K562 (cell line): ENCODE measurements around the gene KMT2E. TPM values are rescaled to one million over a fixed set of nuclear protein-coding genes. Genes with fewer than 3 reads are reported as not detected.

Experiments used
- ARID2 ChIP-seq: fragments of 450-650 bp; IDR thresholded peaks from 2 replicates; pipeline ENCODE4 v1.6.1; 2017; ENCODE audit warnings: antibody characterized with exemption, mild to moderate bottlenecking
- CREM ChIP-seq: IDR thresholded peaks from 2 replicates; pipeline ENCODE4 v1.6.1; 2014; ENCODE audit warnings: antibody characterized with exemption, low read depth
- HOXB6 ChIP-seq: fragments of 250-450 bp; sonication (Bioruptor Pico); IDR thresholded peaks from 2 replicates; pipeline ENCODE4 v1.5.1; 2022; ENCODE audit warnings: mild to moderate bottlenecking, borderline replicate concordance
- NCOA2 ChIP-seq, 2 experiments: fragments of 450-650 bp; IDR thresholded peaks; 2 replicates each; pipeline ENCODE4 v1.6.1; 2018; ENCODE audit warnings: mild to moderate bottlenecking in 2 of 2, moderate library complexity in 1 of 2; ENCODE audit not compliant: partially characterized antibody in 2 of 2
- SOX6 ChIP-seq: fragments of 450-650 bp; IDR thresholded peaks from 2 replicates; pipeline ENCODE4 v1.6.1; 2014; ENCODE audit warnings: mild to moderate bottlenecking
- TAF7 ChIP-seq: fragments of 450-650 bp; IDR thresholded peaks from 2 replicates; pipeline ENCODE4 v1.6.1; 2016; ENCODE audit warnings: missing genetic modification characterization, missing compliant biosample characterization
- TOE1 ChIP-seq, 2 experiments: fragments of 450-650 bp in 1 of 2; sonication (generic) in 1 of 2; formaldehyde crosslinking in 1 of 2; IDR thresholded peaks; 2 replicates each; pipeline versions ENCODE4 v1.7.1 to v1.8.0; 2016 to 2022; ENCODE audit warnings: borderline replicate concordance in 2 of 2, mild to moderate bottlenecking in 2 of 2, antibody characterized with exemption in 1 of 2, inconsistent platforms in 1 of 2, low read depth in 1 of 2, missing genetic modification reagents in 1 of 2, moderate library complexity in 1 of 2
- polyA plus RNA-seq, 8 experiments: library from polyadenylated mRNA; depleted of rRNA in 4 of 8; stranded (reverse) in 5 of 8; unstranded in 3 of 8; fragments of >200 nt; fragmentation: Nextera tagmentation in 2 of 8; fragmentation: Illumina TruSeq in 1 of 8; extraction: Ambion mirVana in 2 of 8; extraction: Trizol in 1 of 8; gene quantifications; 2 replicates each; pipeline versions ENCODE4 v1.2.1 to v1.2.3, GENCODE V29; 2011 to 2014; ENCODE audit warnings: inconsistent platforms in 1 of 8, missing spikeins in 1 of 8
- total RNA-seq, 7 experiments: library from RNA; depleted of rRNA in 6 of 7; stranded (reverse); fragments of >200 nt in 6 of 7; fragmentation: Illumina TruSeq in 2 of 7; extraction: Trizol in 2 of 7; gene quantifications; 2 replicates each; pipeline versions ENCODE4 v1.2.1 to v1.2.3, GENCODE V29; 2011 to 2021; ENCODE audit warnings: low replicate concordance in 1 of 7
- TF ChIP-seq, protein P1 (sequence below), 2 experiments: fragments of 450-650 bp in 1 of 2; IDR thresholded peaks; 2 replicates each; pipeline ENCODE4 v1.6.1; 2011 to 2017; ENCODE audit warnings: low read depth in 2 of 2, antibody characterized with exemption in 1 of 2, borderline replicate concordance in 1 of 2, low read length in 1 of 2, mild to moderate bottlenecking in 1 of 2, mixed read lengths in 1 of 2; ENCODE audit not compliant: control insufficient read depth in 1 of 2
- TF ChIP-seq, protein P2 (sequence below): fragments of 200-800 bp; sonication (Bioruptor generic); IDR thresholded peaks from 2 replicates; pipeline ENCODE4 v1.6.1; 2016; ENCODE audit warnings: missing genetic modification characterization, missing compliant biosample characterization
- TF ChIP-seq, protein P3 (sequence below): conservative IDR thresholded peaks from 2 replicates; pipeline ENCODE4 v1.6.1; 2011; ENCODE audit warnings: low read depth, mild to moderate bottlenecking, low read length; ENCODE audit not compliant: control insufficient read depth

KMT2E gene
- total and polyA plus RNA-seq, 9 of the 15 experiments (the other 6 are each of a cell fraction or from before 2014, with no cell fraction given) = 8.9 to 55.3 (median 38.1) TPM

DNA sequence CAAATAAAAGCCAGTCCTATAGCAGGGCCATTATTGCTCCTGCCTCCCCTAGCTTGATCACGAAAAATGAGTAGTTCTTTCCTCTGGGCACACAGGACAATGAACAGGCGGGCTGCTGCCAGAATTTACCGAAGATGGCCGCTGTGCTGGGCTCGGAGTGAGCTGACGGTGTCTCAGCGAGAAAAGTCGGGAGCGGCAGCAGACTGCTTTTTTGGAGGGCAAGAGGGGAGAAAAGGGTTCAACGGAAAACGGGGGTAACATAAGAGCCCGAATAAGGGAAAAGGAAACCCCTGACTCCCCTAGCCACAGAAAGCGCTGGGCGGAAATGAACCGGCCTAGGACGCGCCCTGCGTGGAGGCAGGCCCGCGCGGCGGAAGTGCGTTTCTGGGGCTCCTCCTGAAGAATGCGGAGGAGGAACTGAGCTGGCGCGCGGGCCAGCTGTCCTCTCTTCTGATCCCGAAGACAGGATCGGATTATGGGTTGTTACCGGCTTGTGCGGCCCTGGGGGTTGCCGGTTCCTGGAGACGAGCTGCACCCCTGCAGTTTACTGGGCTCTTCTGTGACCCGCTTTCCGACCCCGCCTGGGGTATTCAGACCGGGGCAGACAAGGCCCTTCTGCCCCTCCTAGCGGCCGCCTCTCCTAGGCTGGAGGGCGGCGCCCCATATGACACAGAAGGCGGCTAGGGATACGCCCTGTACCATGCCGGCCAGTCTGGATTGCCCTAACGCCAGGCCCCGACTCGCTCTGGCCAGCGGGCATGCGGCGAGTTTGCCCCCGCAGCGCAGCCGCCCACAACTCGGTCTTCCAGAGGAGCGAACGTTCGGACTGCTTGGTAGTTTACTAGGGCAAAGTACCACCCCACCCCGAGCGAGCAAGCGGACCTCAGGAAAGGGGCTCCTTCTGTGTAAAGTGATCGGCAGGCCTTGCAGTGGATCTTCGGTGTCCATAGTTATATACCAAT is 30.1 kb upstream of the KMT2E start (continued):
- TF ChIP-seq ARID2 (no peak), SOX6 (peak; percentile 80), HOXB6 (CRISPR knock-in tag) (no peak), NCOA2 (IDR thresholded peaks at IDR 0.05; ENCODE audit: partially characterized antibody in 2 of 2) (no peak), CREM (peak; percentile 97), TAF7 (tag) (peak; percentile 72), TOE1 (IDR thresholded peaks at IDR 0.05; ENCODE audit: borderline replicate concordance) (peak; percentile 83), TOE1 (CRISPR knock-in tag; IDR thresholded peaks at IDR 0.05; ENCODE audit: borderline replicate concordance, low read depth) (peak; percentile 92)
- TF ChIP-seq, protein P1, sequence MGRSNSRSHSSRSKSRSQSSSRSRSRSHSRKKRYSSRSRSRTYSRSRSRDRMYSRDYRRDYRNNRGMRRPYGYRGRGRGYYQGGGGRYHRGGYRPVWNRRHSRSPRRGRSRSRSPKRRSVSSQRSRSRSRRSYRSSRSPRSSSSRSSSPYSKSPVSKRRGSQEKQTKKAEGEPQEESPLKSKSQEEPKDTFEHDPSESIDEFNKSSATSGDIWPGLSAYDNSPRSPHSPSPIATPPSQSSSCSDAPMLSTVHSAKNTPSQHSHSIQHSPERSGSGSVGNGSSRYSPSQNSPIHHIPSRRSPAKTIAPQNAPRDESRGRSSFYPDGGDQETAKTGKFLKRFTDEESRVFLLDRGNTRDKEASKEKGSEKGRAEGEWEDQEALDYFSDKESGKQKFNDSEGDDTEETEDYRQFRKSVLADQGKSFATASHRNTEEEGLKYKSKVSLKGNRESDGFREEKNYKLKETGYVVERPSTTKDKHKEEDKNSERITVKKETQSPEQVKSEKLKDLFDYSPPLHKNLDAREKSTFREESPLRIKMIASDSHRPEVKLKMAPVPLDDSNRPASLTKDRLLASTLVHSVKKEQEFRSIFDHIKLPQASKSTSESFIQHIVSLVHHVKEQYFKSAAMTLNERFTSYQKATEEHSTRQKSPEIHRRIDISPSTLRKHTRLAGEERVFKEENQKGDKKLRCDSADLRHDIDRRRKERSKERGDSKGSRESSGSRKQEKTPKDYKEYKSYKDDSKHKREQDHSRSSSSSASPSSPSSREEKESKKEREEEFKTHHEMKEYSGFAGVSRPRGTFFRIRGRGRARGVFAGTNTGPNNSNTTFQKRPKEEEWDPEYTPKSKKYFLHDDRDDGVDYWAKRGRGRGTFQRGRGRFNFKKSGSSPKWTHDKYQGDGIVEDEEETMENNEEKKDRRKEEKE (IDR thresholded peaks at IDR 0.05; ENCODE audit: borderline replicate concordance in 1 of 2, control insufficient read depth in 1 of 2, low read depth in 2 of 2, low read length in 1 of 2) = 0 out of 4 replicates have a peak, but pooled peaks of 1 of the 2 experiments have one; percentile 70
- TF ChIP-seq, protein P2, sequence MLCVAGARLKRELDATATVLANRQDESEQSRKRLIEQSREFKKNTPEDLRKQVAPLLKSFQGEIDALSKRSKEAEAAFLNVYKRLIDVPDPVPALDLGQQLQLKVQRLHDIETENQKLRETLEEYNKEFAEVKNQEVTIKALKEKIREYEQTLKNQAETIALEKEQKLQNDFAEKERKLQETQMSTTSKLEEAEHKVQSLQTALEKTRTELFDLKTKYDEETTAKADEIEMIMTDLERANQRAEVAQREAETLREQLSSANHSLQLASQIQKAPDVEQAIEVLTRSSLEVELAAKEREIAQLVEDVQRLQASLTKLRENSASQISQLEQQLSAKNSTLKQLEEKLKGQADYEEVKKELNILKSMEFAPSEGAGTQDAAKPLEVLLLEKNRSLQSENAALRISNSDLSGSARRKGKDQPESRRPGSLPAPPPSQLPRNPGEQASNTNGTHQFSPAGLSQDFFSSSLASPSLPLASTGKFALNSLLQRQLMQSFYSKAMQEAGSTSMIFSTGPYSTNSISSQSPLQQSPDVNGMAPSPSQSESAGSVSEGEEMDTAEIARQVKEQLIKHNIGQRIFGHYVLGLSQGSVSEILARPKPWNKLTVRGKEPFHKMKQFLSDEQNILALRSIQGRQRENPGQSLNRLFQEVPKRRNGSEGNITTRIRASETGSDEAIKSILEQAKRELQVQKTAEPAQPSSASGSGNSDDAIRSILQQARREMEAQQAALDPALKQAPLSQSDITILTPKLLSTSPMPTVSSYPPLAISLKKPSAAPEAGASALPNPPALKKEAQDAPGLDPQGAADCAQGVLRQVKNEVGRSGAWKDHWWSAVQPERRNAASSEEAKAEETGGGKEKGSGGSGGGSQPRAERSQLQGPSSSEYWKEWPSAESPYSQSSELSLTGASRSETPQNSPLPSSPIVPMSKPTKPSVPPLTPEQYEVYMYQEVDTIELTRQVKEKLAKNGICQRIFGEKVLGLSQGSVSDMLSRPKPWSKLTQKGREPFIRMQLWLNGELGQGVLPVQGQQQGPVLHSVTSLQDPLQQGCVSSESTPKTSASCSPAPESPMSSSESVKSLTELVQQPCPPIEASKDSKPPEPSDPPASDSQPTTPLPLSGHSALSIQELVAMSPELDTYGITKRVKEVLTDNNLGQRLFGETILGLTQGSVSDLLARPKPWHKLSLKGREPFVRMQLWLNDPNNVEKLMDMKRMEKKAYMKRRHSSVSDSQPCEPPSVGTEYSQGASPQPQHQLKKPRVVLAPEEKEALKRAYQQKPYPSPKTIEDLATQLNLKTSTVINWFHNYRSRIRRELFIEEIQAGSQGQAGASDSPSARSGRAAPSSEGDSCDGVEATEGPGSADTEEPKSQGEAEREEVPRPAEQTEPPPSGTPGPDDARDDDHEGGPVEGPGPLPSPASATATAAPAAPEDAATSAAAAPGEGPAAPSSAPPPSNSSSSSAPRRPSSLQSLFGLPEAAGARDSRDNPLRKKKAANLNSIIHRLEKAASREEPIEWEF (CRISPR knock-in tag) = 0 out of 2 replicates have a peak, but pooled peaks have one; percentile 8
- TF ChIP-seq, protein P3, sequence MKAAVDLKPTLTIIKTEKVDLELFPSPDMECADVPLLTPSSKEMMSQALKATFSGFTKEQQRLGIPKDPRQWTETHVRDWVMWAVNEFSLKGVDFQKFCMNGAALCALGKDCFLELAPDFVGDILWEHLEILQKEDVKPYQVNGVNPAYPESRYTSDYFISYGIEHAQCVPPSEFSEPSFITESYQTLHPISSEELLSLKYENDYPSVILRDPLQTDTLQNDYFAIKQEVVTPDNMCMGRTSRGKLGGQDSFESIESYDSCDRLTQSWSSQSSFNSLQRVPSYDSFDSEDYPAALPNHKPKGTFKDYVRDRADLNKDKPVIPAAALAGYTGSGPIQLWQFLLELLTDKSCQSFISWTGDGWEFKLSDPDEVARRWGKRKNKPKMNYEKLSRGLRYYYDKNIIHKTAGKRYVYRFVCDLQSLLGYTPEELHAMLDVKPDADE = peak; percentile 94
